Esophagus squamous epithelium (tissue), 4 donors: ENCODE results near the gene PTGER2.

Experiments used
- CTCF ChIP-seq, 6 experiments: fragments of 450-650 bp in 4 of 6; fragments of 200-600 bp in 2 of 6; sonication (generic) in 2 of 6; IDR thresholded peaks; one replicate each; pipeline ENCODE4 v1.5.1; 2016 to 2019; ENCODE audit warnings: antibody characterized with exemption in 6 of 6, mild to moderate bottlenecking in 4 of 6, moderate library complexity in 4 of 6
- POLR2A ChIP-seq, 4 donors: fragments of 450-650 bp; IDR thresholded peaks; one replicate each; pipeline ENCODE4 v1.6.1; 2017; ENCODE audit warnings: antibody characterized with exemption in 4 of 4, mild to moderate bottlenecking in 4 of 4, moderate library complexity in 3 of 4

GRCh38 chr14:52307905-52308304 lies 6.2 kb upstream of the PTGER2 start:
- TF ChIP-seq CTCF (IDR thresholded peaks at IDR 0.05) (no peak), POLR2A (IDR thresholded peaks at IDR 0.05) (no peak)
